Measurements from ENCODE around the gene IMMP1L.

IMMP1L gene

GRCh38 chr11:31480930-31481329 lies 28.5 kb downstream of the IMMP1L start:
- ATAC-seq: no peak

GRCh38 chr11:31479066-31479465 lies 30.4 kb downstream of the IMMP1L start:
- ATAC-seq: no peak
- no peak for TF ChIP-seq GLIS3 (CRISPR knock-in tag; IDR thresholded peaks at IDR 0.05)
- TF ChIP-seq SNAI2 (CRISPR knock-in tag; IDR thresholded peaks at IDR 0.05): no peak
- TF ChIP-seq ZNF565 (CRISPR knock-in tag; conservative IDR thresholded peaks at IDR 0.05; ENCODE audit: low read depth): no peak
- TF ChIP-seq PATZ1 (CRISPR knock-in tag; IDR thresholded peaks at IDR 0.05; ENCODE audit: borderline replicate concordance): no peak
- no peak for TF ChIP-seq ARNTL (CRISPR knock-in tag; IDR thresholded peaks at IDR 0.05; ENCODE audit: borderline replicate concordance, low read depth)
- TF ChIP-seq OSR1 (CRISPR knock-in tag; IDR thresholded peaks at IDR 0.05): no peak
- TF ChIP-seq ZNF8 (CRISPR knock-in tag; IDR thresholded peaks at IDR 0.05): no peak
- no peak for TF ChIP-seq CSDC2 (CRISPR knock-in tag; IDR thresholded peaks at IDR 0.05)
- no peak for TF ChIP-seq RARB (CRISPR knock-in tag; IDR thresholded peaks at IDR 0.05)
- no peak for TF ChIP-seq POU6F1 (CRISPR knock-in tag; IDR thresholded peaks at IDR 0.05; ENCODE audit: borderline replicate concordance, low read depth)
- TF ChIP-seq TSHZ2 (CRISPR knock-in tag; IDR thresholded peaks at IDR 0.05): no peak
- no peak for TF ChIP-seq ZFP30 (CRISPR knock-in tag; IDR thresholded peaks at IDR 0.05)
- no peak for TF ChIP-seq CSRNP3 (CRISPR knock-in tag; IDR thresholded peaks at IDR 0.05)
- TF ChIP-seq TOX (CRISPR knock-in tag; IDR thresholded peaks at IDR 0.05; ENCODE audit: borderline replicate concordance): no peak
- no peak for TF ChIP-seq ZC3H10 (CRISPR knock-in tag; IDR thresholded peaks at IDR 0.05)
- no peak for TF ChIP-seq BACH2 (CRISPR knock-in tag; IDR thresholded peaks at IDR 0.05; ENCODE audit: borderline replicate concordance)
- TF ChIP-seq ZNF70 (CRISPR knock-in tag; IDR thresholded peaks at IDR 0.05): no peak
- TF ChIP-seq ZFP3 (CRISPR knock-in tag; IDR thresholded peaks at IDR 0.05): no peak
- TF ChIP-seq ESRRG (CRISPR knock-in tag; IDR thresholded peaks at IDR 0.05): no peak
- no peak for TF ChIP-seq CREB5 (CRISPR knock-in tag; IDR thresholded peaks at IDR 0.05; ENCODE audit: low read depth)

More at GRCh38 chr11:31480930-31481329, 28.5 kb downstream of the IMMP1L start:
- no peak for TF ChIP-seq OSR1 (CRISPR knock-in tag; IDR thresholded peaks at IDR 0.05)
- peak; percentile 73 for TF ChIP-seq TCF4 (CRISPR knock-in tag; IDR thresholded peaks at IDR 0.05; ENCODE audit: borderline replicate concordance)

- ATAC-seq: no peak
- TF ChIP-seq POU6F1 (CRISPR knock-in tag; IDR thresholded peaks at IDR 0.05; ENCODE audit: borderline replicate concordance, low read depth) (no peak), BACH2 (CRISPR knock-in tag; IDR thresholded peaks at IDR 0.05; ENCODE audit: borderline replicate concordance) (no peak), PPARA (CRISPR knock-in tag; IDR thresholded peaks at IDR 0.05; ENCODE audit: borderline replicate concordance) (no peak), ZNF8 (CRISPR knock-in tag; IDR thresholded peaks at IDR 0.05) (no peak), OSR1 (CRISPR knock-in tag; IDR thresholded peaks at IDR 0.05) (no peak), CSDC2 (CRISPR knock-in tag; IDR thresholded peaks at IDR 0.05) (no peak), CREB5 (CRISPR knock-in tag; IDR thresholded peaks at IDR 0.05; ENCODE audit: low read depth) (no peak), TOX (CRISPR knock-in tag; IDR thresholded peaks at IDR 0.05; ENCODE audit: borderline replicate concordance) (no peak)
Measured at GRCh38 chr11:31478223-31478590, 31.2 kb downstream of the IMMP1L start.
